Measurements from ENCODE around the gene CNPY3. TPM values are rescaled to one million over a fixed set of nuclear protein-coding genes. Genes with fewer than 3 reads are reported as not detected.
"Not testable (repeated sequence)": the region's sequence is repeated elsewhere in the genome, so short reads cannot be mapped to it uniquely, and the experiment has no call there.

Gene CNPY3
- total RNA-seq, 2 donors from 2014 or later, result 20.8 to 33.7 TPM

DNA sequence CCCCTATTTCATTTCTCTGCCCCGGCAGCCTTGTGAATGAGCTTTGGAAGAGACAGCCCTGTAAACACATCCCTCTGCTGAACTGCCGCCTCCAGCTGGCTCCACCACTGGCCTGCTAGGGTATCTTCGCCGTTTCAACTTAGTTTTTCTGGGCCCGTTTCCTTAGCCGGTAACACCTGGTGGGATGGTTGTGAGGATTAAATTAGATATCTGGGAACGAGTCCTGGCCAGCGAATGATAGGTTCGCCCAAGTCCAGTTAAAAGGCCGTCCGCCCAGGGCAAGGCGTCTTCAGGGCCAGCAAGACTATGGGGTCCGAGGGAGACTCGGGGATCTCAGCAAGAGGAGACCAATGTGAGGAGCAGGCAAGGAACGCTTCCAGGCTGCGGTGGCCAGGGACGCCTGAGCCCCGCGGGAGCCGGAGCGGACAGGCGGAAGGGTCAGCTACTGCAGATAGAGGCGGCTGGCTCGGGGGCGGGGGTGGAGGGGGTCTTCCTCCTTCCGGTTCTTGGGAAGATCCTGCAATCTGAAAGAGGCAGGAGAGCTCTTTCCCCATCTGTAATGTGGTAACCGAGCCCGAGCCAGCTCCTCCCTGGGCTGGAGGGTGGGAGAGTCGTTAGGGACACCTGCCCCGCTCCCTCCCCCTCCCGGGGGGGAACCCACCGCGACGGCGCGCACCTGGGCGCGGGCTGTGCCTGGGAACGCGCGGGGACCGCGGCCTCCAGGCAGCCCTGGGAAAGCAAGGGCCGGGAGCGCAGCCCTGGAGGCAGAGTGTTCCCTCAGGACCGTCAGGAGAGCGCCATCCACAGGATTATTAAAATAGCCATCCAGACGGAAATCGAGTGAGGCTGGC is 17.9 kb upstream of the CNPY3 start:
- DNase-seq (ENCODE audit: low spot score), result no peak
- intact Hi-C loops (cut with DNase I), result no loop called here

DNA sequence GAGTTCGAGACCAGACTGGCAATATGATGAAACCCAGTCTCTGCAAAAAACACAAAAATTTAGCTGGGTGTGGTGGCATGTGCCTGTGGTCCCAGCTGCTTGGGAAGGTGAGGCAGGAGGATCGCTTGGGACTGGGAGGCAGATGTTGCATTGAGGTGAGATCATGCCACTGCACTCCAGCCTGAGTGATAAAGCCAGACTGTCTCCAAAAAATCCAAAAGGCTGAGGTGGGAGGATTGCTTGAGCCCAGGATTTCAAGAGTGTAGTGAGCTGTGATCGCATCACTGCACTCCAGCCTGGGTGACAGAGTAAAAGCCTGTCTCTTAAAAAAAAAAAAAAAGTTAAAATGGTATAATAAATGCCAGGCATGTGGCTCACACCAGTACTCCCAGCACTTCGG is 14.7 kb upstream of the CNPY3 start:
- intact Hi-C loops (cut with DNase I), result no loop called here
- DNase-seq (ENCODE audit: low spot score), result peak; percentile 49

GRCh38 chr6:42915732-42916131 is 13.5 kb upstream of the CNPY3 start, which contains the start of gene PTCRA:
Gene PTCRA (plus strand): TSS chr6:42916053. CDS start chr6:42916070, 17 bp downstream.
- peak; percentile 53 for DNase-seq (ENCODE audit: low spot score)
- intact Hi-C loops (cut with DNase I), result no loop called here

GRCh38 chr6:42916288-42916687 is 13.0 kb upstream of the CNPY3 start:
- DNase-seq (ENCODE audit: low spot score), result no peak
- intact Hi-C loops (cut with DNase I), result no loop called here

DNA sequence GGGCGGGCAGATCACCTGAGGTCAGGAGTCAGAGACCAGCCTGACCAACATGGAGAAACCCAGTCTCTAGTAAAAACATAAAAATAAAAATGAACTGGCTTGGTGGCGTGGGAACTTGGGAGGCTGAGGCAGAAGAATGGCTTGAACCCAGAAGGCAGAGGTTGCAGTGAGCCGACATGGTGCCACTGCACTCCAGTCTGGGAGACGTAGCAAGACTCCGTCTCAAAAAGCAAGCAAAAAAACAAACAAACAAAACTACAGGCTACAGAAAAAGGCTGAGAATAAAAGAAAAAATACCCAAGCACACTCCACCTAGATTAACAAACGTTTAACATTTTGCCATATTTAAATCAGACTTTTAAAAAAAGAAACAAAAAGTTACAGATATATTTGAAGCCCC is 7.5 kb upstream of the CNPY3 start:
- intact Hi-C loops (cut with DNase I), result no loop called here
- peak; percentile 9 for DNase-seq (ENCODE audit: low spot score)

DNA sequence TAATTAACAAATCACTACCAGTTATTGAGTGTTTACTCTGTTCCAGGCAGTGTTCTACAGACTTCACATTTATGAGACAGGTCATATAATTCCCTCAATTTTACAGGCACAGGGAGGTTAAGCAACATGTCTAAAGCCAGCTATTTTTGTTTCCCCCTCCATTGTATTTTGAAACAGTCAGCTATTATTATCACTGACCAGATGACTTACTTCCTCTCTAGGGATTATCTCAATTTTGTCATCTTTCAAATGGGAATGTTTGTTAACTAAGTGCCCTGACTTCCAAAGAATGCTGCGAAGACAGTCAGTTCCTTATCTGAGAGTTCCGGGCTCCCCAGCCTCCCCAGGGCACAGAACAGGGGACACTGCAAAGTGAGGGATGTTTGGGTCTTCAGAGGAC is 5.6 kb upstream of the CNPY3 start:
- DNase-seq (ENCODE audit: low spot score), result no peak
- intact Hi-C loops (cut with DNase I), result no loop called here

GRCh38 chr6:42925248-42925857 is 3.9 kb upstream of the CNPY3 start:
- intact Hi-C loops (cut with DNase I), result no loop called here
- no peak for DNase-seq (ENCODE audit: low spot score)

DNA sequence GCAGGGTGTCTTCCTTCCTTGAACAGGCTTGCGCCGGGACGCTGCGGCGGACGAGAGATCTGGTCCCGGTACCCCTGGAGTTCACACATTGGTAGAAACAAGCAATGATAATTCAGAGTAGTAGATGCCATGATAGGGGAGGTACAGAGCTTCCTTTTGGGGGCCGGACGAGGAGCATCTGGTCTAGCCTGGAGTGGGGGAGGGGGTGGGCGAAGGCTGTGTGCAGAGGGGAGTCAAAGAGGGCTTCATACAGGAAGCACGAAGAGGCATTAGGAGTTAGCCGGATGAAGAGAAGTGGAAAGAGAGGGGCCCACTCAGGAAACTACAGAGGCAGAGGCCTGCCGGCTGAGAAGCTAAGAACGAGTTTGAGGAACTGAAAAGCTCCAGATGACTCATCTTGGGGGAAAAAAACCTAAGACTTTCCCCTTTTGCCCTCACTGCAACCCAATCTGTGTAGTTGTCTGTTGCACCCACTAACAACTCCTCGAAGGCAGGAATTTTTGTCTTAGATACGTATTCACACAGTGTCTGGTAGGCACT is 611 bp downstream of the CNPY3 start:
- no peak for DNase-seq (ENCODE audit: low spot score)
- intact Hi-C loops (cut with DNase I), result loop anchor here in 1 of 2 donors (5.0 kb wide), 1 partner anchor 47 kb away; the partner anchor contains the start of gene PEX6

- intact Hi-C loops (cut with DNase I), result loop anchor here in 1 of 2 donors (5.0 kb wide), 1 partner anchor 45 kb away; the partner anchor contains the start of gene PEX6
- no peak for DNase-seq (ENCODE audit: low spot score)
Observed at GRCh38 chr6:42932412-42932811, 3.1 kb downstream of the CNPY3 start.

- DNase-seq (ENCODE audit: low spot score), result no peak
- intact Hi-C loops (cut with DNase I), result loop anchor here in 1 of 2 donors (5.0 kb wide), 1 partner anchor 44 kb away; the partner anchor contains the start of gene PEX6
Observed at GRCh38 chr6:42933205-42933604, 3.9 kb downstream of the CNPY3 start.

GRCh38 chr6:42935322-42935721 is 6.0 kb downstream of the CNPY3 start:
- intact Hi-C loops (cut with DNase I), result loop anchor here in 1 of 2 donors (5.0 kb wide), 1 partner anchor 42 kb away; the partner anchor contains the start of gene PEX6
- no peak for DNase-seq (ENCODE audit: low spot score)

DNA sequence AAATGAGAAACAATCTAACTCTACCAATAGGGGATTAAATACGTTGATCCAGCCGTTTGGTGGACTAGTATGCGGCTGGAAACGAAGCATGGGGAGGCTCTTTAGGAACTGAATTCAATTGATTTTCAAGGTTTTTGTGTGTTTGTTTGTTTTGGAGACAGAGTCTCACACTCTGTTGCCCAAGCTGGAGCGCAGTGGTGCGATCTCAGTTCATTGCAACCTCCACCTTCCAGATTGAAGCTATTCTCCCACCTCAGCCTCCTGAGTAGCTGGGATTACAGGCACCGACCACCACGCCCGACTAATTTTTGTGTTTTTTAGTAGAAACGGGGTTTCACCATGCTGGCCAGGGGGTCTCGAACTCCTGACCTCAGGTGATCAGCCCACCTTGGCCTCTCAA is 7.1 kb downstream of the CNPY3 start:
- intact Hi-C loops (cut with DNase I), result loop anchor here in 1 of 2 donors (5.0 kb wide), 1 partner anchor 41 kb away; the partner anchor contains the start of gene PEX6
- no peak for DNase-seq (ENCODE audit: low spot score)

DNA sequence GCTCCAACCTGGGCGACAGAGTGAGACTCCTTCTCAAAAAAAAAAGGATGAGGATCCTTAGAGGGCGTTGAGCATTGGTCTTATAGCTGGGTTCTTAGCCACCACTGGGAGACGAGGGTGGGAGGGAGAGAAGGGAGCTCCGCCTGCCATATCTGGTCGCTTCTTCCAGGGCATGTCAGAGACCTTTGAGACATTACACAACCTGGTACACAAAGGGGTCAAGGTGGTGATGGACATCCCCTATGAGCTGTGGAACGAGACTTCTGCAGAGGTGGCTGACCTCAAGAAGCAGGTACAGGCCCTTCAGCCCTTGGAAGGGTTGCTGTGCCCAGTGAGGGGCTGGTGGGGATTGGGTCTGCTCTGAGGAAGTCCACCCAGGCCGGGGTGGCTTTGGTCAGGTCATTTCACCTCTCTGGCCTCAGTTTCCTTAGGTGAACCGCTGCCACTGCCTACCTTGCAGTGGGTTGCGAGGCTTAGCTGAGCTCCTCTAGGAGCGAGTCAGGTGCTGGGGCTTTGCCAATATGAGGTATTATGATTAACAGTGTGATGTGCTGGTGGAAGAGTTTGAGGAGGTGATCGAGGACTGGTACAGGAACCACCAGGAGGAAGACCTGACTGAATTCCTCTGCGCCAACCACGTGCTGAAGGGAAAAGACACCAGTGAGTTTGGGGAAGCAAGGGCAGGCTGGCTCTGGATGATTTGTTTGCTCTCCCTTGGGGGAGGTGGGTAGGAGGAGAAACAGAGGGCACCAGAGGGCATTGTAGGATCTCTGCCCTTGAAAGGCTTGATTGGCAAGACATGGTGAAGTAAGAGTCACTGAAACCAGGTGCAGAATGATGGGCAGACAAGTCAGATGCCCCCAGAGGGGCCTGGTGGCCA is 8.5 kb downstream of the CNPY3 start:
- intact Hi-C loops (cut with DNase I), result loop anchor here in 1 of 2 donors (5.0 kb wide), 1 partner anchor 40 kb away; the partner anchor contains the start of gene PEX6
- DNase-seq (ENCODE audit: low spot score), result no peak

DNA sequence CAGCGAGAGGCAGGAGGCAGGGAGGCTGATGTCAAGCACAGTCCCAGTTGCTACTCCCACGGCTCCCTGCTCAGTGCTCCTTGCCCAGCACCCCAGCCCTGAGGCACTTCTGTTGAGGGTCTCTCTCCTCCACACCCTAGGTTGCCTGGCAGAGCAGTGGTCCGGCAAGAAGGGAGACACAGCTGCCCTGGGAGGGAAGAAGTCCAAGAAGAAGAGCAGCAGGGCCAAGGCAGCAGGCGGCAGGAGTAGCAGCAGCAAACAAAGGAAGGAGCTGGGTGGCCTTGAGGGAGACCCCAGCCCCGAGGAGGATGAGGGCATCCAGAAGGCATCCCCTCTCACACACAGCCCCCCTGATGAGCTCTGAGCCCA is 9.1 kb downstream of the CNPY3 start:
- intact Hi-C loops (cut with DNase I), result loop anchor here in 1 of 2 donors (5.0 kb wide), 1 partner anchor 39 kb away; the partner anchor contains the start of gene PEX6
- DNase-seq (ENCODE audit: low spot score), result no peak

- DNase-seq (ENCODE audit: low spot score), result no peak
- intact Hi-C loops (cut with DNase I), result loop anchor here in 1 of 2 donors (5.0 kb wide), 1 partner anchor 38 kb away; the partner anchor contains the start of gene PEX6
Observed at GRCh38 chr6:42938987-42939809, 9.9 kb downstream of the CNPY3 start.

GRCh38 chr6:42939810-42940167 is 10.5 kb downstream of the CNPY3 start:
- intact Hi-C loops (cut with DNase I), result loop anchor here in 1 of 2 donors (5.0 kb wide), 1 partner anchor 38 kb away; the partner anchor contains the start of gene PEX6
- DNase-seq (ENCODE audit: low spot score), result no peak

- intact Hi-C loops (cut with DNase I), result no loop called here
- no peak for DNase-seq (ENCODE audit: low spot score)
Observed at GRCh38 chr6:42940493-42941045, 11.3 kb downstream of the CNPY3 start.

DNA sequence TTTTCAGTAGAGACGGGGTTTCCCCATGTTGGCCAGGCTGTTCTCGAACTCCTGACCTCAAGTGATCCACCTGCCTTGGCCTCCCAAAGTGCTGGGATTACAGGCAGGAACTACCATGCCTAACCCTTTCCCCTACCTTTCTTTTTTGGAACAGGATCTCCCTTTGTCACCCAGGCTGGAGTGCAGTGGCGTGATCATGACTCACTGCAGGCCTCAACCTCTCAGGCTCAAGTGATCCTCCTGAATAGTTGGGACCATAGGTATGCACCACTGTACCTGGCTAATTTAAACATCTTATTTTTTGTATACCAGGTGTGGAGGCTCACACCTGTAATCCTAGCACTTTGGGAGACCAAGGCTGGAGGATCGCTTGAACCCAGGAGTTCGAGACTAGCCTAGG is 12.1 kb downstream of the CNPY3 start:
- intact Hi-C loops (cut with DNase I); DNase-seq (ENCODE audit: low spot score): not testable (repeated sequence)
